ENCODE data around the gene KCNQ4.

GRCh38 chr1:40842691-40843090, 59.1 kb downstream of the KCNQ4 start:
- TF ChIP-seq CTCF (conservative IDR thresholded peaks at IDR 0.05) (no peak), EZH2 (IDR thresholded peaks at IDR 0.05; ENCODE audit: low read depth) (no peak)

All from PC-9 (cell line).